ENCODE measurements around the gene CCDC142. TPM values are rescaled to one million over a fixed set of nuclear protein-coding genes. Genes with fewer than 3 reads are reported as not detected.
A peak's percentile ranks its signal among the peaks of the same experiment; 100 is the strongest.
"Not testable (repeated sequence)": the region's sequence is repeated elsewhere in the genome, so short reads cannot be mapped to it uniquely, and the experiment has no call there.

The CCDC142 gene
- total and polyA plus RNA-seq, 4 experiments from 2014 or later, result 3.6 to 67.6 (median 37.1) TPM

GRCh38 chr2:74471332-74472065 lies 11.3 kb downstream of the CCDC142 start:
- CTCF ChIA-PET (ENCODE audit: partially characterized antibody), result interaction anchor here (0.7 to 3.1 kb wide), 5 partner anchors 11 to 117 kb away, joined by 3 to 32 read pairs (median 3); partner anchors contain the start of genes CCDC142, PCGF1 and TTC31

GRCh38 chr2:74470742-74471141 lies 12.1 kb downstream of the CCDC142 start:
- H3K9me3 Mint-ChIP-seq; H3K4me3 ChIP-seq (ENCODE audit: low read length in 2 of 2); H3K27me3 Mint-ChIP-seq; H3K27ac ChIP-seq (ENCODE audit: low read depth, low read length); intact Hi-C loops (cut with micrococcal nuclease); DNase-seq; H3K27me3 ChIP-seq (ENCODE audit: insufficient read depth, low read length); H3K9me3 ChIP-seq (ENCODE audit: control insufficient read depth in 1 of 2, low read length in 2 of 2): not testable (repeated sequence)
- Mint-ChIP-seq H3K4me1 (peaks cover 12 to 43% (median 24%) of the 10 kb centered on the region in 4 donors), H3K4me3 (peak overlapping the region in 6 of 8 donors; percentile 20 to 77 (median 64)), H3K27ac (peak overlapping the region in 6 of 7 donors; percentile 64 to 92 (median 80)), H3K36me3 (peaks cover 17 to 34% of the 10 kb centered on the region in 2 donors)
- ChIA-PET POLR2A (ENCODE audit: partially characterized antibody) (interaction anchor here (3.1 to 14.3 kb wide), 3 partner anchors 12 to 37 kb away, joined by 16 to 516 read pairs (median 119); partner anchors contain the start of genes CCDC142, INO80B, PCGF1 and TTC31), CTCF (ENCODE audit: partially characterized antibody) (interaction anchor here (0.8 to 3.1 kb wide), 2 partner anchors 11 to 12 kb away, joined by 3 to 32 read pairs; partner anchors contain the start of genes CCDC142 and TTC31)
- Histone ChIP-seq H3K36me3 (ENCODE audit: insufficient read depth, low read length) (peaks cover 12% of the 10 kb centered on the region), H3K4me1 (ENCODE audit: insufficient read depth, low read length) (peaks cover 26% of the 10 kb centered on the region)

More at GRCh38 chr2:74471332-74472065, 11.3 kb downstream of the CCDC142 start:
- H3K27me3 Mint-ChIP-seq, result no peaks in the 10 kb centered on the region
- peak overlapping the region; percentile 96 to 99 (median 98) for H3K4me3 Mint-ChIP-seq
- H3K27ac Mint-ChIP-seq, result peak overlapping the region; percentile 97 to 100 (median 99)
- Histone ChIP-seq H3K27me3 (ENCODE audit: insufficient read depth, low read length) (no peaks in the 10 kb centered on the region), H3K4me1 (ENCODE audit: insufficient read depth, low read length) (peaks cover 20% of the 10 kb centered on the region), H3K27ac (ENCODE audit: low read depth, low read length) (peak overlapping the region; percentile 88), H3K9me3 (ENCODE audit: control insufficient read depth in 1 of 2, low read length in 2 of 2) (no peaks in the 10 kb centered on the region), H3K4me3 (ENCODE audit: low read length in 2 of 2) (peak overlapping the region; percentile 62 to 84), H3K36me3 (ENCODE audit: insufficient read depth, low read length) (peaks cover 14% of the 10 kb centered on the region)
- H3K9me3 Mint-ChIP-seq, result peaks cover 0 to 7% (median 0%) of the 10 kb centered on the region in 8 donors
- no peak for DNase-seq
- H3K36me3 Mint-ChIP-seq, result peaks cover 20 to 34% of the 10 kb centered on the region in 2 donors
- peaks cover 9 to 40% (median 20%) of the 10 kb centered on the region in 4 donors for H3K4me1 Mint-ChIP-seq
- POLR2A ChIA-PET (ENCODE audit: partially characterized antibody), result interaction anchor here (0.7 to 14.3 kb wide), 13 partner anchors 9 to 734 kb away, joined by 3 to 516 read pairs (median 10); partner anchors contain the start of genes AUP1, C2orf81, CCDC142 and HTRA2
- intact Hi-C loops (cut with micrococcal nuclease), result loop anchor here (1.0 kb wide), 3 partner anchors 12 to 58 kb away; partner anchors contain the start of genes AUP1, HTRA2, TTC31 and WBP1

- Mint-ChIP-seq H3K4me3 (peak overlapping the region; percentile 77 to 98 (median 92)), H3K27me3 (no peaks in the 10 kb centered on the region), H3K4me1 (peaks cover 12 to 36% (median 26%) of the 10 kb centered on the region in 4 donors), H3K36me3 (peaks cover 6 to 16% of the 10 kb centered on the region in 2 donors), H3K27ac (peak overlapping the region; percentile 74 to 99 (median 81)), H3K9me3 (peaks cover 0 to 2% (median 0%) of the 10 kb centered on the region in 8 donors)
- no peak for DNase-seq
- CTCF ChIA-PET (ENCODE audit: partially characterized antibody), result interaction anchor here (1.6 to 2.0 kb wide), 3 partner anchors 8 to 18 kb away, joined by 4 to 5 read pairs (median 4); partner anchors contain the start of genes CCDC142, MRPL53 and TTC31
- H3K27me3 ChIP-seq (ENCODE audit: insufficient read depth, low read length), result no peaks in the 10 kb centered on the region
- H3K9me3 ChIP-seq (ENCODE audit: control insufficient read depth in 1 of 2, low read length in 2 of 2), result no peaks in the 10 kb centered on the region
- POLR2A ChIA-PET (ENCODE audit: partially characterized antibody), result interaction anchor here (0.7 to 2.4 kb wide), 8 partner anchors 8 to 1230 kb away, joined by 3 to 26 read pairs (median 4); partner anchors contain the start of genes CCDC142, CCT7, INO80B and MRPL53
- H3K36me3 ChIP-seq (ENCODE audit: insufficient read depth, low read length), result peaks cover 19% of the 10 kb centered on the region
- H3K4me3 ChIP-seq (ENCODE audit: low read length in 2 of 2), result peak overlapping the region; percentile 52 to 88
- H3K27ac ChIP-seq (ENCODE audit: low read depth, low read length), result peak overlapping the region; percentile 90
- peaks cover 26% of the 10 kb centered on the region for H3K4me1 ChIP-seq (ENCODE audit: insufficient read depth, low read length)
- intact Hi-C loops (cut with micrococcal nuclease), result no loop called here
Measured at GRCh38 chr2:74464406-74464805, 18.4 kb downstream of the CCDC142 start.

GRCh38 chr2:74462786-74463105 lies 20.1 kb downstream of the CCDC142 start:
- H3K9me3 Mint-ChIP-seq, result peaks cover 0 to 2% (median 0%) of the 10 kb centered on the region in 8 donors
- H3K4me3 ChIP-seq (ENCODE audit: low read length in 2 of 2), result no peak overlapping the region
- peak overlapping the region in 5 of 8 donors; percentile 36 to 73 (median 54) for H3K4me3 Mint-ChIP-seq
- no peak for DNase-seq
- no peaks in the 10 kb centered on the region for H3K27me3 Mint-ChIP-seq
- peaks cover 19% of the 10 kb centered on the region for H3K36me3 ChIP-seq (ENCODE audit: insufficient read depth, low read length)
- H3K27me3 ChIP-seq (ENCODE audit: insufficient read depth, low read length), result no peaks in the 10 kb centered on the region
- H3K27ac Mint-ChIP-seq, result peak overlapping the region in 3 of 7 donors; percentile 8 to 86 (median 17)
- intact Hi-C loops (cut with micrococcal nuclease), result no loop called here
- no peaks in the 10 kb centered on the region for H3K9me3 ChIP-seq (ENCODE audit: control insufficient read depth in 1 of 2, low read length in 2 of 2)
- no peak overlapping the region for H3K27ac ChIP-seq (ENCODE audit: low read depth, low read length)
- H3K4me1 ChIP-seq (ENCODE audit: insufficient read depth, low read length), result peaks cover 35% of the 10 kb centered on the region
- peaks cover 19 to 53% (median 38%) of the 10 kb centered on the region in 4 donors for H3K4me1 Mint-ChIP-seq
- CTCF ChIA-PET (ENCODE audit: partially characterized antibody), result no interaction called here
- POLR2A ChIA-PET (ENCODE audit: partially characterized antibody), result interaction anchor here (1.8 to 2.1 kb wide), 2 partner anchors 10 to 19 kb away, joined by 9 to 18 read pairs; partner anchors contain the start of gene MRPL53
- H3K36me3 Mint-ChIP-seq, result peaks cover 6 to 21% of the 10 kb centered on the region in 2 donors

GRCh38 chr2:74462054-74462785 lies 20.6 kb downstream of the CCDC142 start:
- Mint-ChIP-seq H3K27me3 (no peaks in the 10 kb centered on the region), H3K36me3 (peaks cover 6 to 24% of the 10 kb centered on the region in 2 donors), H3K4me1 (peaks cover 19 to 58% (median 41%) of the 10 kb centered on the region in 4 donors), H3K4me3 (peak overlapping the region in 2 of 8 donors; percentile 7 to 39), H3K9me3 (peaks cover 0 to 2% (median 0%) of the 10 kb centered on the region in 8 donors), H3K27ac (peak overlapping the region in 2 of 7 donors; percentile 17 to 51)
- Histone ChIP-seq H3K27me3 (ENCODE audit: insufficient read depth, low read length) (no peaks in the 10 kb centered on the region), H3K4me1 (ENCODE audit: insufficient read depth, low read length) (peaks cover 35% of the 10 kb centered on the region), H3K4me3 (ENCODE audit: low read length in 2 of 2) (no peak overlapping the region), H3K9me3 (ENCODE audit: control insufficient read depth in 1 of 2, low read length in 2 of 2) (no peaks in the 10 kb centered on the region), H3K27ac (ENCODE audit: low read depth, low read length) (no peak overlapping the region), H3K36me3 (ENCODE audit: insufficient read depth, low read length) (peaks cover 19% of the 10 kb centered on the region)
- intact Hi-C loops (cut with micrococcal nuclease), result no loop called here
- no peak for DNase-seq
- ChIA-PET CTCF (ENCODE audit: partially characterized antibody) (interaction anchor here (1.2 kb wide), 1 partner anchor 21 kb away, joined by 4 read pairs; the partner anchor contains the start of genes CCDC142 and TTC31), POLR2A (ENCODE audit: partially characterized antibody) (interaction anchor here (1.8 to 2.1 kb wide), 2 partner anchors 10 to 19 kb away, joined by 9 to 18 read pairs; partner anchors contain the start of gene MRPL53)

- Histone ChIP-seq H3K4me1 (ENCODE audit: insufficient read depth, low read length) (peaks cover 43% of the 10 kb centered on the region), H3K4me3 (ENCODE audit: low read length in 2 of 2) (no peak overlapping the region), H3K27me3 (ENCODE audit: insufficient read depth, low read length) (no peaks in the 10 kb centered on the region), H3K9me3 (ENCODE audit: control insufficient read depth in 1 of 2, low read length in 2 of 2) (no peaks in the 10 kb centered on the region), H3K27ac (ENCODE audit: low read depth, low read length) (no peak overlapping the region), H3K36me3 (ENCODE audit: insufficient read depth, low read length) (peaks cover 19% of the 10 kb centered on the region)
- peaks cover 0 to 2% (median 0%) of the 10 kb centered on the region in 8 donors for H3K9me3 Mint-ChIP-seq
- CTCF ChIA-PET (ENCODE audit: partially characterized antibody), result interaction anchor here (1.2 kb wide), 1 partner anchor 21 kb away, joined by 4 read pairs; the partner anchor contains the start of genes CCDC142 and TTC31
- no peaks in the 10 kb centered on the region for H3K27me3 Mint-ChIP-seq
- POLR2A ChIA-PET (ENCODE audit: partially characterized antibody), result interaction anchor here (1.8 to 9.5 kb wide), 3 partner anchors 11 to 20 kb away, joined by 9 to 516 read pairs (median 18); partner anchors contain the start of genes CCDC142, MRPL53 and TTC31
- DNase-seq, result no peak
- H3K36me3 Mint-ChIP-seq, result peaks cover 6 to 25% of the 10 kb centered on the region in 2 donors
- H3K27ac Mint-ChIP-seq, result peak overlapping the region in 3 of 7 donors; percentile 51 to 53 (median 52)
- H3K4me1 Mint-ChIP-seq, result peaks cover 25 to 66% (median 48%) of the 10 kb centered on the region in 4 donors
- H3K4me3 Mint-ChIP-seq, result peak overlapping the region in 2 of 8 donors; percentile 52 to 59
- intact Hi-C loops (cut with micrococcal nuclease), result no loop called here
Measured at GRCh38 chr2:74461187-74462053, 21.4 kb downstream of the CCDC142 start.
